K562 (cell line): Measurements from ENCODE around the gene FBXW11. TPM values are rescaled to one million over a fixed set of nuclear protein-coding genes. Genes with fewer than 3 reads are reported as not detected.

Experiments
- BRCA1 ChIP-seq, 2 experiments: fragments of 450-650 bp in 1 of 2; sonication (generic) in 1 of 2; formaldehyde crosslinking in 1 of 2; IDR thresholded peaks; 2 replicates each; pipeline versions ENCODE4 v1.5.0 to v1.6.1; 2017 to 2020; ENCODE audit warnings: mild to moderate bottlenecking in 1 of 2, missing genetic modification reagents in 1 of 2
- DDX20 ChIP-seq: fragments of 450-650 bp; IDR thresholded peaks from 2 replicates; pipeline ENCODE4 v1.6.1; 2016; ENCODE audit warnings: missing genetic modification characterization, low read depth, mild to moderate bottlenecking, missing compliant biosample characterization, moderate library complexity
- ERF ChIP-seq: fragments of 450-650 bp; formaldehyde crosslinking; IDR thresholded peaks from 2 replicates; pipeline ENCODE4 v1.4.0; 2020; ENCODE audit warnings: mild to moderate bottlenecking, mixed read lengths
- ID3 ChIP-seq, 2 experiments: fragments of 250-450 bp in 1 of 2; fragments of 450-650 bp in 1 of 2; sonication (Bioruptor Pico) in 1 of 2; IDR thresholded peaks; 2 replicates each; pipeline versions ENCODE4 v1.6.1 to v1.8.0; 2016 to 2021; ENCODE audit warnings: mild to moderate bottlenecking in 2 of 2, moderate library complexity in 2 of 2, missing compliant biosample characterization in 1 of 2, missing genetic modification characterization in 1 of 2
- JUNB ChIP-seq: fragments of 450-650 bp; formaldehyde crosslinking; conservative IDR thresholded peaks from 2 replicates; pipeline ENCODE4 v1.4.0; 2020; ENCODE audit warnings: mild to moderate bottlenecking
- MAFK ChIP-seq: IDR thresholded peaks from 2 replicates; pipeline ENCODE4 v1.6.1; 2011; ENCODE audit warnings: low read length, improper control_type of control experiment
- MCM7 ChIP-seq, 2 experiments: fragments of 450-650 bp; IDR thresholded peaks; 2 replicates each; pipeline ENCODE4 v1.6.1; 2016 to 2018
- NKRF ChIP-seq: fragments of 450-650 bp; IDR thresholded peaks from 2 replicates; pipeline ENCODE4 v1.6.1; 2016; ENCODE audit warnings: borderline replicate concordance
- RBFOX2 ChIP-seq: fragments of 200-400 bp; formaldehyde crosslinking; IDR thresholded peaks from 2 replicates; pipeline ENCODE4 v1.6.1; 2017; ENCODE audit warnings: low read depth, mild to moderate bottlenecking, low read length, moderate library complexity
- TAF7 ChIP-seq: fragments of 450-650 bp; IDR thresholded peaks from 2 replicates; pipeline ENCODE4 v1.6.1; 2016; ENCODE audit warnings: missing genetic modification characterization, missing compliant biosample characterization
- TAF9B ChIP-seq: fragments of 450-650 bp; IDR thresholded peaks from 2 replicates; pipeline ENCODE4 v1.6.1; 2018; ENCODE audit warnings: mild to moderate bottlenecking; ENCODE audit not compliant: partially characterized antibody
- ZBTB7A ChIP-seq: IDR thresholded peaks from 2 replicates; pipeline ENCODE4 v1.6.1; 2011; ENCODE audit warnings: low read depth, mild to moderate bottlenecking, low read length, moderate library complexity, borderline replicate concordance; ENCODE audit not compliant: control insufficient read depth
- ZNF124 ChIP-seq: sonication (generic); formaldehyde crosslinking; IDR thresholded peaks from 2 replicates; pipeline ENCODE4 v1.8.1; 2022; ENCODE audit warnings: missing genetic modification reagents
- ZNF146 ChIP-seq: IDR thresholded peaks from one replicate; pipeline ENCODE4 v1.6.1; 2018; ENCODE audit warnings: missing compliant biosample characterization; ENCODE audit not compliant: unreplicated experiment
- ZNF174 ChIP-seq: fragments of 250-450 bp; sonication (Bioruptor Pico); IDR thresholded peaks from 2 replicates; pipeline ENCODE4 v1.4.0; 2020; ENCODE audit warnings: mild to moderate bottlenecking
- ZNF445 ChIP-seq: fragments of 250-450 bp; sonication (Bioruptor Pico); IDR thresholded peaks from 2 replicates; pipeline ENCODE4 v1.4.0; 2020; ENCODE audit warnings: low read depth, mild to moderate bottlenecking, moderate library complexity
- ZNF584 ChIP-seq: fragments of 200-800 bp; sonication (Bioruptor generic); IDR thresholded peaks from 2 replicates; pipeline ENCODE4 v1.6.1; 2016; ENCODE audit warnings: low read depth, mild to moderate bottlenecking, missing genetic modification characterization, missing compliant biosample characterization
- ZNF778 ChIP-seq: fragments of 450-650 bp; formaldehyde crosslinking; IDR thresholded peaks from 2 replicates; pipeline ENCODE4 v1.4.0; 2020; ENCODE audit warnings: mild to moderate bottlenecking, moderate library complexity
- polyA plus RNA-seq, 8 experiments: library from polyadenylated mRNA; depleted of rRNA in 4 of 8; stranded (reverse) in 5 of 8; unstranded in 3 of 8; fragments of >200 nt; fragmentation: Nextera tagmentation in 2 of 8; fragmentation: Illumina TruSeq in 1 of 8; extraction: Ambion mirVana in 2 of 8; extraction: Trizol in 1 of 8; gene quantifications; 2 replicates each; pipeline versions ENCODE4 v1.2.1 to v1.2.3, GENCODE V29; 2011 to 2014; ENCODE audit warnings: inconsistent platforms in 1 of 8, missing spikeins in 1 of 8
- total RNA-seq, 7 experiments: library from RNA; depleted of rRNA in 6 of 7; stranded (reverse); fragments of >200 nt in 6 of 7; fragmentation: Illumina TruSeq in 2 of 7; extraction: Trizol in 2 of 7; gene quantifications; 2 replicates each; pipeline versions ENCODE4 v1.2.1 to v1.2.3, GENCODE V29; 2011 to 2021; ENCODE audit warnings: low replicate concordance in 1 of 7
- TF ChIP-seq, protein P1 (sequence below), 2 experiments: IDR thresholded peaks in 1 of 2; conservative IDR thresholded peaks in 1 of 2; 2 replicates each; pipeline ENCODE4 v1.6.1; 2016; ENCODE audit warnings: low read depth in 2 of 2, mild to moderate bottlenecking in 1 of 2, missing compliant biosample characterization in 1 of 2, missing genetic modification characterization in 1 of 2, moderate library complexity in 1 of 2
- TF ChIP-seq, protein P2 (sequence below): sonication (generic); formaldehyde crosslinking; IDR thresholded peaks from 2 replicates; pipeline ENCODE4 v1.8.1; 2022; ENCODE audit warnings: missing genetic modification reagents

Gene FBXW11
- total and polyA plus RNA-seq, 9 of the 15 experiments (the other 6 are each of a cell fraction or from before 2014, with no cell fraction given) = 3.0 to 28.6 (median 23.6) TPM

DNA sequence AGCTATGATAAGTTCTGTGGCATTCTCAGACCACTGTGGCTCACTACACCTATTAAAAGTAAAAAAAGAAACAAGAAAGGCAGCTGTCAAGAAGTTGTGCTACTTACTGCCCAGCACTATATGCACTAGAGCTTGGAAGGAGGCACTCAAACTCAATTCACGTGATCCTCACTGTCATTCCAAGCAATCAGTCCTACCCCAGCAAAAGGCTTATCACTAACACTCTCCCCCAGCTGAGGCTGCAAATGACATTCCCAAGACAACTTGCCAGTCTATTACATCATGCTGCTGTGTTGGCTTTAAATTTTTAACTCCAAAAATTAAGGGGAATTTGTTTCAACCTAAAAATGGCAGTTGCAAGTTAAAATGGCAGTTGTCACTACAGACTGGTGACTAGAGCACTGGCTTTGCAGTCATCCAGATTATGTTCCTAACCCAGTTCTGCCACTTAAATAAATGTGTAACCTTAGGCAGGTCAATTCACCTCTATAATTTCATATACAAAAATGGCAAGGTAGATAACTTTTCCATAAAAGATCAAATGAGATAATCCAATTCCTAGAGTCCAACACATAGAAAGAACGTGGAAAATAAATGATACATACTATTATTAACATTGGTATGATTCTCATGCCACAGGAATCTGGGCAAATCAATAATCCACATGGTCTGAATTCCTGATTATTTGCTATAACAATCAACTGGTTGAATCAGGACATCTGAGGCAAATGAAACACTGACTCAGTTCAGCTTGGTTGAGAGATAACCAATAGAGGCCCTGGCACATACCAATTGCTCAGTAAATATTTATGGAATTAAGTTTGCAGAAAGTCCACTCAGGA, 52.4 kb downstream of the FBXW11 start (continued):
- TF ChIP-seq TAF9B = peak; percentile 94
- TF ChIP-seq ZBTB7A = no peak
- TF ChIP-seq BRCA1 (IDR thresholded peaks at IDR 0.05) = no peak
- TF ChIP-seq BRCA1 (CRISPR knock-in tag; IDR thresholded peaks at IDR 0.05) = no peak
- TF ChIP-seq MAFK = peak; percentile 74
- TF ChIP-seq, protein P1, sequence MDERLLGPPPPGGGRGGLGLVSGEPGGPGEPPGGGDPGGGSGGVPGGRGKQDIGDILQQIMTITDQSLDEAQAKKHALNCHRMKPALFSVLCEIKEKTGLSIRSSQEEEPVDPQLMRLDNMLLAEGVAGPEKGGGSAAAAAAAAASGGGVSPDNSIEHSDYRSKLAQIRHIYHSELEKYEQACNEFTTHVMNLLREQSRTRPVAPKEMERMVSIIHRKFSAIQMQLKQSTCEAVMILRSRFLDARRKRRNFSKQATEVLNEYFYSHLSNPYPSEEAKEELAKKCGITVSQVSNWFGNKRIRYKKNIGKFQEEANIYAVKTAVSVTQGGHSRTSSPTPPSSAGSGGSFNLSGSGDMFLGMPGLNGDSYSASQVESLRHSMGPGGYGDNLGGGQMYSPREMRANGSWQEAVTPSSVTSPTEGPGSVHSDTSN (CRISPR knock-in tag; IDR thresholded peaks at IDR 0.05; ENCODE audit: low read depth) = peak; percentile 18; the same call in 1 of the 2 replicates
- TF ChIP-seq, protein P1 (tag; conservative IDR thresholded peaks at IDR 0.05; ENCODE audit: low read depth) = peak; percentile 79
- no peak for TF ChIP-seq ZNF146 (CRISPR knock-in tag)
- peak; percentile 90 for TF ChIP-seq ZNF584 (CRISPR knock-in tag)
- peak; percentile 86 for TF ChIP-seq DDX20 (tag)
- no peak for TF ChIP-seq ZNF174 (CRISPR knock-in tag)
- no peak for TF ChIP-seq ZNF445 (CRISPR knock-in tag)
- 0 out of 2 replicates have a peak, but pooled peaks have one; percentile 27 for TF ChIP-seq TAF7 (tag)
- TF ChIP-seq MCM7 (IDR thresholded peaks at IDR 0.05) = no peak
- 0 out of 2 replicates have a peak, but pooled peaks have one; percentile 20 for TF ChIP-seq RBFOX2
- TF ChIP-seq ZNF124 (CRISPR knock-in tag) = no peak
- TF ChIP-seq ZNF778 = no peak
- no peak for TF ChIP-seq JUNB (CRISPR knock-in tag)
- TF ChIP-seq ERF (CRISPR knock-in tag) = no peak
- TF ChIP-seq, protein P2, sequence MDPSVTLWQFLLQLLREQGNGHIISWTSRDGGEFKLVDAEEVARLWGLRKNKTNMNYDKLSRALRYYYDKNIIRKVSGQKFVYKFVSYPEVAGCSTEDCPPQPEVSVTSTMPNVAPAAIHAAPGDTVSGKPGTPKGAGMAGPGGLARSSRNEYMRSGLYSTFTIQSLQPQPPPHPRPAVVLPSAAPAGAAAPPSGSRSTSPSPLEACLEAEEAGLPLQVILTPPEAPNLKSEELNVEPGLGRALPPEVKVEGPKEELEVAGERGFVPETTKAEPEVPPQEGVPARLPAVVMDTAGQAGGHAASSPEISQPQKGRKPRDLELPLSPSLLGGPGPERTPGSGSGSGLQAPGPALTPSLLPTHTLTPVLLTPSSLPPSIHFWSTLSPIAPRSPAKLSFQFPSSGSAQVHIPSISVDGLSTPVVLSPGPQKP = no peak
- TF ChIP-seq NKRF = peak; percentile 47; the same call in 1 of the 2 replicates
- no peak for TF ChIP-seq ID3 (CRISPR knock-in tag; IDR thresholded peaks at IDR 0.05)
- peak; percentile 88 for TF ChIP-seq ID3 (tag; IDR thresholded peaks at IDR 0.05)
